GM12872 (cell line): Measurements from ENCODE around the gene ADGRB3.

Experiments used
- CTCF ChIP-seq: IDR thresholded peaks from 3 replicates; pipeline ENCODE4 v1.5.1; 2011; ENCODE audit warnings: low read depth, mild to moderate bottlenecking, low read length, moderate library complexity; ENCODE audit not compliant: insufficient read depth

The ADGRB3 gene

GRCh38 chr6:68756454-68757375, 121.6 kb downstream of the ADGRB3 start:
- no peak for TF ChIP-seq CTCF

- no peak for TF ChIP-seq CTCF
Measured at GRCh38 chr6:68757821-68758220, 122.7 kb downstream of the ADGRB3 start.

GRCh38 chr6:68758559-68758958, 123.5 kb downstream of the ADGRB3 start:
- no peak for TF ChIP-seq CTCF

GRCh38 chr6:68760485-68760884, 125.4 kb downstream of the ADGRB3 start:
- TF ChIP-seq CTCF = no peak

GRCh38 chr6:68760941-68761676, 126.0 kb downstream of the ADGRB3 start:
- no peak for TF ChIP-seq CTCF

GRCh38 chr6:68761985-68762384, 126.9 kb downstream of the ADGRB3 start:
- TF ChIP-seq CTCF = no peak

- TF ChIP-seq CTCF = no peak
Measured at GRCh38 chr6:68771426-68771825, 136.3 kb downstream of the ADGRB3 start.
